IMR-90 (cell line): ENCODE data around the gene TBC1D4. TPM values are rescaled to one million over a fixed set of nuclear protein-coding genes. Genes with fewer than 3 reads are reported as not detected.
A peak's percentile ranks its signal among the peaks of the same experiment; 100 is the strongest.

Experiments used
- ATAC-seq: fragments of 200-7000 bp; cut with Tn5 transposase; 2 replicates; pipeline ENCODE4 v1.9.1; 2020; ENCODE audit warnings: low read depth, mild to moderate bottlenecking, moderate library complexity
- BruUV-seq: library from RNA; stranded (reverse); fragments of 400-500 nt; replicated peaks from 2 replicates; lab custom pipeline; 2021; lab: Mats Ljungman, UMichigan
- CTCF ChIA-PET: fragments of 300-600 bp; formaldehyde crosslinking; extraction: SDS; loops from one replicate; lab custom pipeline; 2021; ENCODE audit warnings: antibody characterized with exemption; lab: Yijun Ruan, JAX
- POLR2A ChIA-PET: fragments of 300-600 bp; sonication (Branson Sonifier 250); formaldehyde crosslinking; loops from one replicate; lab custom pipeline; 2022; ENCODE audit warnings: antibody characterized with exemption; ENCODE audit not compliant: unreplicated experiment; lab: Charles Lee
- DNase-seq: peaks from one replicate; pipeline ENCODE4 v3.0.0; 2013
- H2AFZ ChIP-seq: replicated peaks from 2 replicates; pipeline ENCODE3; 2013; ENCODE audit warnings: low read length, mild to moderate bottlenecking; ENCODE audit not compliant: poor library complexity
- H2AK5ac ChIP-seq: 2 replicates; pipeline ENCODE4 v1.6.1; 2013; ENCODE audit warnings: low read depth, low read length, inconsistent platforms
- H2AK9ac ChIP-seq: replicated peaks from 2 replicates; pipeline ENCODE3; 2013; ENCODE audit warnings: mild to moderate bottlenecking, low read depth, low read length, moderate library complexity; ENCODE audit not compliant: poor library complexity
- H2BK120ac ChIP-seq: 2 replicates; pipeline ENCODE4 v1.6.1; 2013; ENCODE audit warnings: low read depth, low read length, inconsistent platforms
- H2BK15ac ChIP-seq: 3 replicates; pipeline ENCODE4 v1.6.1; 2013; ENCODE audit warnings: low read depth, low read length, inconsistent platforms
- H2BK20ac ChIP-seq: 2 replicates; pipeline ENCODE4 v1.6.1; 2013; ENCODE audit warnings: low read depth, mild to moderate bottlenecking, inconsistent platforms, low read length, moderate library complexity
- H2BK5ac ChIP-seq: 2 replicates; pipeline ENCODE4 v1.6.1; 2013; ENCODE audit warnings: mild to moderate bottlenecking, low read depth, low read length, inconsistent platforms; ENCODE audit not compliant: poor library complexity, severe bottlenecking
- H3K14ac ChIP-seq: replicated peaks from 2 replicates; pipeline ENCODE4 v1.6.1; 2013; ENCODE audit warnings: low read depth, low read length, inconsistent platforms
- H3K18ac ChIP-seq: 2 replicates; pipeline ENCODE4 v1.6.1; 2013; ENCODE audit warnings: low read depth, low read length, control low read depth
- H3K23ac ChIP-seq: 2 replicates; pipeline ENCODE4 v1.6.1; 2013; ENCODE audit warnings: low read depth, low read length, inconsistent platforms
- H3K27ac ChIP-seq: 2 replicates; pipeline ENCODE4 v1.5.1; 2013; ENCODE audit warnings: mild to moderate bottlenecking, control low read depth, low read length; ENCODE audit not compliant: insufficient read depth
- H3K27me3 ChIP-seq: 2 replicates; pipeline ENCODE4 v1.6.1; 2013; ENCODE audit warnings: low read length; ENCODE audit not compliant: control insufficient read depth, insufficient read depth
- H3K36me3 ChIP-seq: 2 replicates; pipeline ENCODE4 v1.6.1; 2013; ENCODE audit warnings: low read length, mixed read lengths; ENCODE audit not compliant: control insufficient read depth, insufficient read depth
- H3K4ac ChIP-seq: 2 replicates; pipeline ENCODE4 v1.6.1; 2013; ENCODE audit warnings: low read depth, low read length, inconsistent platforms
- H3K4me1 ChIP-seq: 2 replicates; pipeline ENCODE4 v1.6.1; 2013; ENCODE audit warnings: low read length, mixed read lengths; ENCODE audit not compliant: control insufficient read depth, insufficient read depth
- H3K4me2 ChIP-seq: 2 replicates; pipeline ENCODE4 v1.6.1; 2013; ENCODE audit warnings: low read depth, mild to moderate bottlenecking, control low read depth, low read length, moderate library complexity
- H3K4me3 ChIP-seq: 2 replicates; pipeline ENCODE4 v1.5.1; 2013; ENCODE audit warnings: low read depth, mild to moderate bottlenecking, control low read depth, low read length, moderate library complexity; ENCODE audit not compliant: insufficient read depth
- H3K56ac ChIP-seq: 2 replicates; pipeline ENCODE4 v1.6.1; 2013; ENCODE audit warnings: low read length, inconsistent platforms; ENCODE audit not compliant: insufficient read depth; ENCODE audit errors: extremely low read depth
- H3K79me1 ChIP-seq, 2 experiments: 2 replicates each; pipeline ENCODE4 v1.6.1; 2013; ENCODE audit warnings: low read length in 2 of 2, inconsistent platforms in 1 of 2, low read depth in 1 of 2
- H3K9ac ChIP-seq: 2 replicates; pipeline ENCODE4 v1.6.1; 2013; ENCODE audit warnings: low read depth, low read length, control low read depth
- H3K9me1 ChIP-seq: 2 replicates; pipeline ENCODE4 v1.6.1; 2013; ENCODE audit warnings: low read length, inconsistent platforms; ENCODE audit not compliant: insufficient read depth
- H3K9me3 ChIP-seq: 2 replicates; pipeline ENCODE4 v1.6.1; 2013; ENCODE audit warnings: low read length; ENCODE audit not compliant: control insufficient read depth, insufficient read depth
- H4K20me1 ChIP-seq: 2 replicates; pipeline ENCODE4 v1.6.1; 2013; ENCODE audit warnings: low read length, inconsistent platforms; ENCODE audit not compliant: insufficient read depth
- H4K5ac ChIP-seq: 2 replicates; pipeline ENCODE4 v1.6.1; 2013; ENCODE audit warnings: mild to moderate bottlenecking, low read depth, low read length, control low read depth
- H4K8ac ChIP-seq, 2 experiments: 2 replicates each; pipeline ENCODE4 v1.6.1; 2013; ENCODE audit warnings: low read depth in 2 of 2, low read length in 2 of 2, control low read depth in 1 of 2, inconsistent platforms in 1 of 2
- H4K91ac ChIP-seq: 2 replicates; pipeline ENCODE4 v1.6.1; 2013; ENCODE audit warnings: low read depth, low read length, inconsistent platforms; ENCODE audit not compliant: insufficient read depth
- BHLHE40 ChIP-seq: fragments of 150-350 bp; IDR thresholded peaks from 2 replicates; pipeline ENCODE4 v1.6.1; 2016; ENCODE audit warnings: mild to moderate bottlenecking, low read depth, low read length
- CEBPB ChIP-seq: IDR thresholded peaks from 2 replicates; pipeline ENCODE4 v1.6.1; 2012; ENCODE audit warnings: low read depth, low read length, improper control_type of control experiment
- MAFK ChIP-seq: IDR thresholded peaks from 2 replicates; pipeline ENCODE4 v1.6.1; 2012; ENCODE audit warnings: low read depth, low read length, improper control_type of control experiment
- NFE2L2 ChIP-seq: fragments of 150-350 bp; IDR thresholded peaks from 2 replicates; pipeline ENCODE4 v1.6.1; 2016; ENCODE audit warnings: low read depth, mild to moderate bottlenecking, low read length
- WGBS, 2 experiments: methylation state at CpG; one replicate each; pipeline versions ENCODE4 v1.1.5 to v1.1.7; 2013; ENCODE audit warnings: missing lambda C conversion rate in 2 of 2; ENCODE audit not compliant: insufficient read length in 1 of 2; ENCODE audit errors: extremely low coverage in 2 of 2; 5-methylcytosine and 5-hydroxymethylcytosine counted together
- dilution Hi-C: fragments of 300-500 bp; cut with HindIII; formaldehyde crosslinking; loops from one replicate; pipeline ENCODE4 v1.14.3; 2018; ENCODE audit warnings: low sequenced_read_pairs; ENCODE audit not compliant: unreplicated experiment
- in situ Hi-C: fragments of 300-500 bp; cut with MboI; formaldehyde crosslinking; loops from 3 replicates; pipeline ENCODE4 v1.14.3; 2019; ENCODE audit warnings: low sequenced_read_pairs, inconsistent platforms, mixed read lengths
- intact Hi-C: fragments of 100-400 bp; cut with micrococcal nuclease; formaldehyde crosslinking; loops from 2 replicates; pipeline ENCODE4 v1.10.0; 2022
- polyA plus RNA-seq, 3 experiments: library from polyadenylated mRNA; depleted of rRNA; stranded (reverse); fragments of >200 nt; gene quantifications; 2 replicates each; pipeline ENCODE4 v1.2.3, GENCODE V29; 2012; ENCODE audit warnings: low replicate concordance in 1 of 3
- total RNA-seq: library from RNA; depleted of rRNA; stranded (reverse); fragments of >200 nt; gene quantifications from 2 replicates; pipeline ENCODE4 v1.2.3, GENCODE V29; 2012
- TF ChIP-seq, protein P1 (sequence below): fragments of 150-350 bp; IDR thresholded peaks from 2 replicates; pipeline ENCODE4 v1.6.1; 2017; ENCODE audit warnings: mild to moderate bottlenecking, antibody characterized with exemption, low read length, low read depth
- TF ChIP-seq, protein P2 (sequence below): conservative IDR thresholded peaks from 2 replicates; pipeline ENCODE4 v1.5.1; 2012; ENCODE audit warnings: mild to moderate bottlenecking, low read depth, low read length, improper control_type of control experiment

TBC1D4 gene
- total and polyA plus RNA-seq, 2 of the 4 experiments (the other 2 are of a cell fraction) = 7.5 to 22.8 TPM

DNA sequence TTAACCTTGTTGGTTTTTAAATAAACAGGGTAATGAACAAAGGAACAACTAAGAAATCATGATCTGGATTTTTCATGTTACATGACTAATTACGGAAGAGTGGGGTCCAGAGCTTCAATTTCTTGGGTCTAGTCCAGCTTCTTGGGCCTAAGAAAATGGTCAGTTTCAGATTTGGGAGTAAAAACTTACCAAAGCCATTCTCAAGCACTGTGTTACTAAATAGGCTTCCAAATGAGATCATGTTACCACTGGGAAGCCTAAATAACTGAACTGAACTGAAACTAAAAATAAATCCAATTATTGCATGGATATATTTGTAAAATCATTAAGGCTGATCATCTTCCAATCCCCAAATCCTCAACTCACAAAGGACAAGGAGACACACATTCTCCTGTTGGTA, 13.9 kb downstream of the TBC1D4 start:
- Histone ChIP-seq H3K27me3 (no peaks in the 10 kb centered on the region), H3K4me1 (no peaks in the 10 kb centered on the region), H3K79me1 (peaks cover 6 to 8% of the 10 kb centered on the region in 2 experiments; a peak in 2 of 4 replicates), H2BK120ac (no peak overlapping the region), H3K9me1 (no peaks in the 10 kb centered on the region), H3K14ac (no peak overlapping the region), H2AK9ac (no peak overlapping the region), H3K56ac (no peak overlapping the region), H3K27ac (no peak overlapping the region), H2BK15ac (no peak overlapping the region), H2BK5ac (no peak overlapping the region), H2AFZ (no peak overlapping the region), H3K9ac (no peak overlapping the region), H3K4me3 (no peak overlapping the region), H3K4me2 (peak overlapping the region; percentile 91; the same call in 1 of the 2 replicates), H4K8ac (peak overlapping the region in 1 of 2 experiments; percentile 1; a peak in 1 of 4 replicates), H3K4ac (no peak overlapping the region), H4K20me1 (no peaks in the 10 kb centered on the region), H3K18ac (no peak overlapping the region), H4K91ac (no peak overlapping the region), H3K36me3 (no peaks in the 10 kb centered on the region), H4K5ac (0 out of 2 replicates have a peak overlapping the region, but pooled peaks have one; percentile 24), H2BK20ac (no peak overlapping the region), H2AK5ac (no peak overlapping the region), H3K9me3 (peaks cover 2% of the 10 kb centered on the region; the same call in 1 of the 2 replicates), H3K23ac (no peak overlapping the region)
- POLR2A ChIA-PET = no interaction called here
- DNase-seq (peak; percentile 53), ATAC-seq (peak; percentile 59)
- intact Hi-C loops = no loop called here
- dilution Hi-C loops = no loop called here
- CTCF ChIA-PET = interaction anchor here (1.3 kb wide), 1 partner anchor 14 kb away, joined by 4 read pairs; the partner anchor contains the start of gene TBC1D4
- WGBS, 2 experiments = no CpG with 5 or more reads among the region's 1 CpG
- in situ Hi-C loops = no loop called here
- no TSS peak for BruUV-seq
- TF ChIP-seq, protein P1, sequence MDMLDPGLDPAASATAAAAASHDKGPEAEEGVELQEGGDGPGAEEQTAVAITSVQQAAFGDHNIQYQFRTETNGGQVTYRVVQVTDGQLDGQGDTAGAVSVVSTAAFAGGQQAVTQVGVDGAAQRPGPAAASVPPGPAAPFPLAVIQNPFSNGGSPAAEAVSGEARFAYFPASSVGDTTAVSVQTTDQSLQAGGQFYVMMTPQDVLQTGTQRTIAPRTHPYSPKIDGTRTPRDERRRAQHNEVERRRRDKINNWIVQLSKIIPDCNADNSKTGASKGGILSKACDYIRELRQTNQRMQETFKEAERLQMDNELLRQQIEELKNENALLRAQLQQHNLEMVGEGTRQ = no peak
- no peak for TF ChIP-seq BHLHE40
- no peak for TF ChIP-seq NFE2L2
- TF ChIP-seq, protein P2, sequence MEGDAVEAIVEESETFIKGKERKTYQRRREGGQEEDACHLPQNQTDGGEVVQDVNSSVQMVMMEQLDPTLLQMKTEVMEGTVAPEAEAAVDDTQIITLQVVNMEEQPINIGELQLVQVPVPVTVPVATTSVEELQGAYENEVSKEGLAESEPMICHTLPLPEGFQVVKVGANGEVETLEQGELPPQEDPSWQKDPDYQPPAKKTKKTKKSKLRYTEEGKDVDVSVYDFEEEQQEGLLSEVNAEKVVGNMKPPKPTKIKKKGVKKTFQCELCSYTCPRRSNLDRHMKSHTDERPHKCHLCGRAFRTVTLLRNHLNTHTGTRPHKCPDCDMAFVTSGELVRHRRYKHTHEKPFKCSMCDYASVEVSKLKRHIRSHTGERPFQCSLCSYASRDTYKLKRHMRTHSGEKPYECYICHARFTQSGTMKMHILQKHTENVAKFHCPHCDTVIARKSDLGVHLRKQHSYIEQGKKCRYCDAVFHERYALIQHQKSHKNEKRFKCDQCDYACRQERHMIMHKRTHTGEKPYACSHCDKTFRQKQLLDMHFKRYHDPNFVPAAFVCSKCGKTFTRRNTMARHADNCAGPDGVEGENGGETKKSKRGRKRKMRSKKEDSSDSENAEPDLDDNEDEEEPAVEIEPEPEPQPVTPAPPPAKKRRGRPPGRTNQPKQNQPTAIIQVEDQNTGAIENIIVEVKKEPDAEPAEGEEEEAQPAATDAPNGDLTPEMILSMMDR = no peak
- TF ChIP-seq CEBPB = no peak
- no peak for TF ChIP-seq MAFK
